Heart right ventricle (tissue), 16 donors: ENCODE data around the gene SLC38A5. TPM values are rescaled to one million over a fixed set of nuclear protein-coding genes. Genes with fewer than 3 reads are reported as not detected.

Experiments used
- ATAC-seq, 8 donors: fragments of 200-7000 bp; cut with Tn5 transposase; one replicate each; pipeline ENCODE4 v1.9.1; 2020; ENCODE audit warnings: mild to moderate bottlenecking in 8 of 8, moderate library complexity in 8 of 8, moderate number of reproducible peaks in 1 of 8
- DNase-seq, 2 donors: peaks; one replicate each; pipeline ENCODE4 v3.0.0-alpha.2; 2020
- H3K27ac ChIP-seq, 10 donors: fragments of 200-600 bp; sonication (generic) in 2 of 10; one replicate each; pipeline versions ENCODE4 v1.5.0 to v1.8.0; 2020 to 2022; ENCODE audit warnings: mild to moderate bottlenecking in 3 of 10
- H3K27me3 ChIP-seq, 7 donors: fragments of 200-600 bp; one replicate each; pipeline ENCODE4 v1.8.0; 2021 to 2022; ENCODE audit warnings: mild to moderate bottlenecking in 2 of 7
- H3K36me3 ChIP-seq, 9 donors: fragments of 200-600 bp; sonication (generic) in 1 of 9; one replicate each; pipeline versions ENCODE4 v1.5.0 to v1.8.0; 2020 to 2022; ENCODE audit warnings: mild to moderate bottlenecking in 2 of 9
- H3K4me1 ChIP-seq, 9 donors: fragments of 200-600 bp; sonication (generic) in 1 of 9; one replicate each; pipeline versions ENCODE4 v1.5.0 to v1.8.0; 2020 to 2022; ENCODE audit warnings: mild to moderate bottlenecking in 4 of 9
- H3K4me3 ChIP-seq, 10 donors: fragments of 200-600 bp; sonication (generic) in 2 of 10; one replicate each; pipeline versions ENCODE4 v1.5.0 to v1.8.0; 2020 to 2022; ENCODE audit warnings: mild to moderate bottlenecking in 7 of 10, moderate library complexity in 2 of 10
- H3K9me3 ChIP-seq, 11 donors: fragments of 200-600 bp in 10 of 11; sonication (generic) in 2 of 11; one replicate each; pipeline versions ENCODE4 v1.5.0 to v1.8.0; 2013 to 2022; ENCODE audit warnings: mild to moderate bottlenecking in 2 of 11, control low read depth in 1 of 11, moderate library complexity in 1 of 11
- WGBS, 2 donors: extraction: QIAGEN DNeasy Blood & Tissue Kit; methylation state at CpG; one replicate each; pipeline ENCODE4 v1.1.7; 2013; ENCODE audit warnings: inconsistent platforms in 1 of 2; 5-methylcytosine and 5-hydroxymethylcytosine counted together
- intact Hi-C, 10 donors: fragments of 100-400 bp; cut with DNase I; formaldehyde crosslinking; loops; one replicate each; pipeline versions ENCODE4 v1.11.1 to v1.14.2; 2022
- polyA plus RNA-seq, 2 donors: library from polyadenylated mRNA; stranded (reverse); fragments of 200-250 nt; gene quantifications; one replicate each; pipeline ENCODE4 v1.2.3, GENCODE V29; 2013
- total RNA-seq, 10 donors: library from RNA; stranded (reverse); fragmentation: NEBNext Ultra II Directional in 3 of 10; extraction: Animal tissue kit (Norgen Biotek cat#: 25700) in 3 of 10; gene quantifications; one replicate each; pipeline versions ENCODE4 v1.2.1 to v1.2.4, GENCODE V29; 2021 to 2023
- TF ChIP-seq, protein P1 (sequence below), 9 donors: fragments of 200-600 bp; sonication (generic) in 2 of 9; IDR thresholded peaks; one replicate each; pipeline versions ENCODE4 v1.5.0 to v1.8.0; 2021 to 2022; ENCODE audit warnings: antibody characterized with exemption in 9 of 9, mild to moderate bottlenecking in 5 of 9, moderate library complexity in 1 of 9
- donor health status: Arrhythmogenic right ventricular cardiomyopathy.
- donor health status: ischemic (EF 13 %, LVEDD 7.1; RV severe dilation, severe dysfunction).
- donor health status: healthy with polysubstance abuse.
- donor health status: DM: no; HTN: yes; CAD: no.
- donor health status: DM: no; HTN: no; CAD: no.
- donor health status: ischemic (EF 25% LVEDD 6.9; RV normal size, moderate dysfunction).
- donor health status: ischemic (EF 25% LVEDD 5.7; RV mildly dilated, moderate dysfunction).
- donor health status: healthy.
- donor health status: DM: yes; HTN: yes; CAD: no.
- donor health status: Ischemic cardiomyopathy.
- donor health status: ischemic (EF 35%, LVEDD 5.7; RV mildly dilated, moderate dysfunction).
- donor health status: nonischemic (EF 11% LVEDD 7.7; RV severe dilation, severe dysfunction).
- donor health status: DM: yes; HTN: yes; CAD: no.
- donor health status: PGD.
- donor health status: ischemic (EF 29% LVEDD 5.4; RV normal size, mild dysfunction).
- donor health status: nonischemic (EF 23%, LVEDD 6.1; RV moderate dilation, normal function).

SLC38A5 gene
- total and polyA plus RNA-seq, 12 donors: 0.64 to 15.4 (median 1.8) TPM

GRCh38 chrX:48512371-48512935, 42.4 kb upstream of the SLC38A5 start:
- intact Hi-C loops: no loop called here
- Histone ChIP-seq H3K27me3 (no peaks in the 10 kb centered on the region), H3K9me3 (no peaks in the 10 kb centered on the region), H3K4me1 (peaks cover 0 to 10% (median 5%) of the 10 kb centered on the region in 9 donors), H3K27ac (no peak overlapping the region), H3K36me3 (peaks cover 0 to 27% (median 0%) of the 10 kb centered on the region in 9 donors), H3K4me3 (no peak overlapping the region)
- no peak for DNase-seq
- WGBS, 2 donors: 95 to 97% methylated on average over 20 of the region's 20 CpGs
- no peak for ATAC-seq
- TF ChIP-seq, protein P1, sequence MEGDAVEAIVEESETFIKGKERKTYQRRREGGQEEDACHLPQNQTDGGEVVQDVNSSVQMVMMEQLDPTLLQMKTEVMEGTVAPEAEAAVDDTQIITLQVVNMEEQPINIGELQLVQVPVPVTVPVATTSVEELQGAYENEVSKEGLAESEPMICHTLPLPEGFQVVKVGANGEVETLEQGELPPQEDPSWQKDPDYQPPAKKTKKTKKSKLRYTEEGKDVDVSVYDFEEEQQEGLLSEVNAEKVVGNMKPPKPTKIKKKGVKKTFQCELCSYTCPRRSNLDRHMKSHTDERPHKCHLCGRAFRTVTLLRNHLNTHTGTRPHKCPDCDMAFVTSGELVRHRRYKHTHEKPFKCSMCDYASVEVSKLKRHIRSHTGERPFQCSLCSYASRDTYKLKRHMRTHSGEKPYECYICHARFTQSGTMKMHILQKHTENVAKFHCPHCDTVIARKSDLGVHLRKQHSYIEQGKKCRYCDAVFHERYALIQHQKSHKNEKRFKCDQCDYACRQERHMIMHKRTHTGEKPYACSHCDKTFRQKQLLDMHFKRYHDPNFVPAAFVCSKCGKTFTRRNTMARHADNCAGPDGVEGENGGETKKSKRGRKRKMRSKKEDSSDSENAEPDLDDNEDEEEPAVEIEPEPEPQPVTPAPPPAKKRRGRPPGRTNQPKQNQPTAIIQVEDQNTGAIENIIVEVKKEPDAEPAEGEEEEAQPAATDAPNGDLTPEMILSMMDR (IDR thresholded peaks at IDR 0.05): no peak

DNA sequence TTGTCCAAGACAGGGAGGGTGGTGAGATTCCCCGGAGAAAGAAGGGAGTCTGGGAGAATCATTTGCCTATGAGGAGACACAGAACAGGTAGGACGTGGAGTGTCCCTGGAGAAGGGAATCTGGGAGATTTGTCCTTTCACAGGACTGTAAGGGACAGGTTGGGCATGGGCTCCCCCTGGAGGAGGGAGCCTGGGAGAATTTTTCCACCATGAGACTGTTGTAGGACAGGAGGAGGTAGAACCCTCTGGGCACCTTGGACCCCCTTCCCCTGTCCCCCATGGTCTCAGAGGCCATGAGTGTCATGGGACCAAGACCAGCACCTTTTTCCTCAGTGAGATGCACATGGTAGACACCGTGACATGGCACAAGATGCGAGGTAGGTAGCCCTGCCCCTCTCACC, 41.5 kb upstream of the SLC38A5 start:
- H3K27me3 ChIP-seq: no peaks in the 10 kb centered on the region
- no peaks in the 10 kb centered on the region for H3K9me3 ChIP-seq
- peaks cover 0 to 10% (median 5%) of the 10 kb centered on the region in 9 donors for H3K4me1 ChIP-seq
- no peak overlapping the region for H3K4me3 ChIP-seq
- TF ChIP-seq, protein P1 (IDR thresholded peaks at IDR 0.05): peak in 5 of 9 donors; percentile 18 to 43 (median 29)
- ATAC-seq (no peak), DNase-seq (no peak)
- 77 to 79% methylated on average over 3 to 4 of the region's 4 CpGs for WGBS, 2 donors
- no peak overlapping the region for H3K27ac ChIP-seq
- H3K36me3 ChIP-seq: peaks cover 0 to 24% (median 0%) of the 10 kb centered on the region in 9 donors
- intact Hi-C loops: no loop called here

- Histone ChIP-seq H3K4me3 (peak overlapping the region; percentile 32 to 90 (median 72)), H3K27me3 (no peaks in the 10 kb centered on the region), H3K4me1 (peaks cover 0 to 10% (median 5%) of the 10 kb centered on the region in 9 donors), H3K9me3 (no peaks in the 10 kb centered on the region), H3K27ac (no peak overlapping the region), H3K36me3 (peaks cover 0 to 16% (median 0%) of the 10 kb centered on the region in 9 donors)
- WGBS, 2 donors: 65 to 73% methylated on average over 11 of the region's 11 CpGs
- no peak for ATAC-seq
- no peak for DNase-seq
- intact Hi-C loops: loop anchor here in 1 of 10 donors (10.0 kb wide), 1 partner anchor 65 kb away; the partner anchor contains the start of gene RBM3
- TF ChIP-seq, protein P1 (IDR thresholded peaks at IDR 0.05): no peak
Observed at GRCh38 chrX:48509619-48510018, 39.6 kb upstream of the SLC38A5 start.

- DNase-seq: no peak
- H3K4me1 ChIP-seq: peaks cover 0 to 10% (median 5%) of the 10 kb centered on the region in 9 donors
- H3K4me3 ChIP-seq: peak overlapping the region; percentile 32 to 90 (median 72)
- peaks cover 0 to 12% (median 0%) of the 10 kb centered on the region in 9 donors for H3K36me3 ChIP-seq
- WGBS, 2 donors: 2% methylated on average over 15 to 16 of the region's 16 CpGs
- H3K27me3 ChIP-seq: no peaks in the 10 kb centered on the region
- TF ChIP-seq, protein P1 (IDR thresholded peaks at IDR 0.05): no peak
- peak in 5 of 8 donors; percentile 2 to 22 (median 10) for ATAC-seq
- H3K27ac ChIP-seq: peak overlapping the region in 9 of 10 donors; percentile 63 to 87 (median 80)
- no peaks in the 10 kb centered on the region for H3K9me3 ChIP-seq
- intact Hi-C loops: loop anchor here in 1 of 10 donors (10.0 kb wide), 1 partner anchor 66 kb away; the partner anchor contains the start of gene RBM3
Observed at GRCh38 chrX:48509245-48509590, 39.2 kb upstream of the SLC38A5 start.
